Testis (tissue), 3 donors: ENCODE data around the gene GZMH. TPM values are rescaled to one million over a fixed set of nuclear protein-coding genes. Genes with fewer than 3 reads are reported as not detected.

ENCODE experiments used
- DNase-seq: peaks from one replicate; pipeline ENCODE4 v3.0.0-alpha.2; 2019
- H3K27ac ChIP-seq, 2 donors: fragments of 200-600 bp; sonication (generic); one replicate each; pipeline ENCODE4 v1.5.1; 2019
- H3K27me3 ChIP-seq: fragments of 200-600 bp; sonication (generic); one replicate; pipeline ENCODE4 v1.5.1; 2019
- H3K36me3 ChIP-seq: fragments of 200-600 bp; sonication (generic); one replicate; pipeline ENCODE4 v1.5.1; 2017; ENCODE audit warnings: low read depth; ENCODE audit errors: missing control alignments
- H3K4me1 ChIP-seq: fragments of 200-600 bp; sonication (generic); one replicate; pipeline ENCODE4 v1.5.1; 2019
- H3K4me3 ChIP-seq, 2 donors: fragments of 200-600 bp; sonication (generic); one replicate each; pipeline ENCODE4 v1.5.1; 2017 to 2019
- H3K9me3 ChIP-seq: fragments of 200-600 bp; sonication (generic); one replicate; pipeline ENCODE4 v1.5.1; 2017
- POLR2A ChIP-seq: fragments of 450-650 bp; IDR thresholded peaks from one replicate; pipeline ENCODE4 v1.6.1; 2017; ENCODE audit warnings: antibody characterized with exemption, mild to moderate bottlenecking, moderate library complexity
- WGBS, 2 donors: methylation state at CpG; one replicate each; pipeline ENCODE4 v1.1.5; 2018; 5-methylcytosine and 5-hydroxymethylcytosine counted together
- intact Hi-C: fragments of 100-400 bp; cut with DNase I; formaldehyde crosslinking; loops from one replicate; pipeline ENCODE4 v1.15.1; 2023; ENCODE audit warnings: low total_unique reads
- polyA plus RNA-seq: library from polyadenylated mRNA; stranded (reverse); fragments of 350-450 nt; fragmentation: Illumina TruSeq; extraction: RNeasy Lipid Tissue Mini Kit (QIAGEN cat#74804); gene quantifications from one replicate; pipeline ENCODE4 v1.2.3, GENCODE V29; 2014; ENCODE audit warnings: low read depth, low replicate concordance; ENCODE audit not compliant: insufficient read depth
- total RNA-seq, 2 donors: library from RNA; depleted of rRNA; stranded (reverse); fragments of >200 nt; gene quantifications; one replicate each; pipeline ENCODE4 v1.2.3, GENCODE V29; 2016
- TF ChIP-seq, protein P1 (sequence below), 3 experiments: fragments of 450-650 bp in 2 of 3; fragments of 200-600 bp in 1 of 3; sonication (generic) in 1 of 3; IDR thresholded peaks; one replicate each; pipeline ENCODE4 v1.5.1; 2016 to 2019; ENCODE audit warnings: antibody characterized with exemption in 3 of 3, mild to moderate bottlenecking in 2 of 3, moderate library complexity in 1 of 3

Gene GZMH
- total and polyA plus RNA-seq, 3 donors from 2014 or later: 1.3 to 4.0 TPM; not detected in 1

DNA sequence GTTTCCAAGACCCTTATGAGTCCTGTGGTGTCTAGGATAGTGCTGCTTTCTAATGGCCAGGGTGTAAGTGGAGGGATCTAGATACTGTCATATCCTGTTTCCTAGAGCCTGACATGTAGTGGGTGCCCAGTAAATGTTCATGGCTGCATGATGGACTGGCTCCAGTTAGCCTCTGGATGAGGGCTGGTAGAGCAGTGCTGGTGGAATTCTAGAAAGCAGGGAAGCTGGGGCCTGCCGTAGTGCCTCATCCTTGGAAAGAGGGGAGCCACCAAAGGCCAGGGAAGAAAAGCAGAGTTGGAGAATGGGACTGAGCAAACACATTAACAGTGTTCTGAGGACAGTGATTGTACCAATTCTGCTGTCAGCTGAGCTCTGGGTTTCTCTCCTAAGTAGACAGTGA, 23.9 kb upstream of the GZMH start:
- WGBS, 2 donors: 88 to 92% methylated on average over 1 of the region's 1 CpG
- Histone ChIP-seq H3K36me3 (no peaks in the 10 kb centered on the region), H3K27me3 (no peaks in the 10 kb centered on the region), H3K27ac (no peak overlapping the region), H3K4me1 (no peaks in the 10 kb centered on the region), H3K4me3 (no peak overlapping the region), H3K9me3 (no peaks in the 10 kb centered on the region)
- no peak for DNase-seq
- TF ChIP-seq, protein P1, sequence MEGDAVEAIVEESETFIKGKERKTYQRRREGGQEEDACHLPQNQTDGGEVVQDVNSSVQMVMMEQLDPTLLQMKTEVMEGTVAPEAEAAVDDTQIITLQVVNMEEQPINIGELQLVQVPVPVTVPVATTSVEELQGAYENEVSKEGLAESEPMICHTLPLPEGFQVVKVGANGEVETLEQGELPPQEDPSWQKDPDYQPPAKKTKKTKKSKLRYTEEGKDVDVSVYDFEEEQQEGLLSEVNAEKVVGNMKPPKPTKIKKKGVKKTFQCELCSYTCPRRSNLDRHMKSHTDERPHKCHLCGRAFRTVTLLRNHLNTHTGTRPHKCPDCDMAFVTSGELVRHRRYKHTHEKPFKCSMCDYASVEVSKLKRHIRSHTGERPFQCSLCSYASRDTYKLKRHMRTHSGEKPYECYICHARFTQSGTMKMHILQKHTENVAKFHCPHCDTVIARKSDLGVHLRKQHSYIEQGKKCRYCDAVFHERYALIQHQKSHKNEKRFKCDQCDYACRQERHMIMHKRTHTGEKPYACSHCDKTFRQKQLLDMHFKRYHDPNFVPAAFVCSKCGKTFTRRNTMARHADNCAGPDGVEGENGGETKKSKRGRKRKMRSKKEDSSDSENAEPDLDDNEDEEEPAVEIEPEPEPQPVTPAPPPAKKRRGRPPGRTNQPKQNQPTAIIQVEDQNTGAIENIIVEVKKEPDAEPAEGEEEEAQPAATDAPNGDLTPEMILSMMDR (IDR thresholded peaks at IDR 0.05): no peak
- no peak for TF ChIP-seq POLR2A
- intact Hi-C loops: no loop called here

DNA sequence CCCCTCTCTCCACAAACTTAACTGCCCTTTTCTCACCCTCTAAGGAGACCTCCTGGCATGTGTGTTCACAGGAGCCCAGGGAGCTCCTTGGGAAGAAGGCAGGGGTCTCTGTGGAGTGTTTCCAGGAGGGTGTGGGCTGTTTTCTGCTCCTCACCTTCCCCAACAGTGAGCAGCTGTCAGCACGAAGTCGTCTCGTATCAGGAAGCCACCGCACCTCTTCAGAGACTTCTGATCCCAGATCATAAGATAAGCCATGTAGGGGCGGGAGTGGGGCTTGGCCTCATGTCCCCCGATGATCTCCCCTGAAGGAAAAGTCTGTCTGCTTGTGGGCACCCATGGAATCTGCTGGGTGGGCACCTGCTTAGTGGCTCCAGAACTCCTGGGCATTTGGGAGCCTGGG, 23.3 kb upstream of the GZMH start:
- no peaks in the 10 kb centered on the region for H3K36me3 ChIP-seq
- no peak overlapping the region for H3K4me3 ChIP-seq
- no peak for TF ChIP-seq POLR2A
- no peaks in the 10 kb centered on the region for H3K4me1 ChIP-seq
- DNase-seq: no peak
- intact Hi-C loops: no loop called here
- 67% methylated on average over 6 of the region's 6 CpGs; no CpG with 5 or more reads in 1 of the 2 donors for WGBS, 2 donors
- no peaks in the 10 kb centered on the region for H3K9me3 ChIP-seq
- no peaks in the 10 kb centered on the region for H3K27me3 ChIP-seq
- H3K27ac ChIP-seq: no peak overlapping the region

DNA sequence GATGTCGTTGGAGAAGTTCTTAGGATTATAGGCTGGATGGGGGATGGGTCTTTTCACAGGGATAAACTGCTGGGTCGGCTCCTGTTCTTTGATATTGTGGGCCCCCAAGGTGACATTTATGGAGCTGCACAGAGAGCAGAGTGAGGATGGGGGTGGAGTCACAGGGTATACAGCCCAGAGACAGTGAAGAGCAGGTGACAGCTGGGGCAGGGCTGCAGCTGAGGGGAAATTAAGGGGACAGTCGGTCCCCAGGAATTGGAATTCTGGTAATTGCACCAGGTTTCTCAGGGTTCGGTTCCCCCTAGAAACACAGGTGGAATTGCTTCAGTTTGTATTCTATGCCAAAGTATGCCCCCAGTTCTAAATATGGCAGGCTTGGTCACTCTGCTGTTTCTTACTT, 22.9 kb upstream of the GZMH start:
- Histone ChIP-seq H3K36me3 (no peaks in the 10 kb centered on the region), H3K27me3 (no peaks in the 10 kb centered on the region), H3K9me3 (no peaks in the 10 kb centered on the region), H3K4me3 (no peak overlapping the region), H3K27ac (no peak overlapping the region), H3K4me1 (no peaks in the 10 kb centered on the region)
- WGBS, 2 donors: 69 to 70% methylated on average over 4 of the region's 4 CpGs
- TF ChIP-seq, protein P1 (IDR thresholded peaks at IDR 0.05): no peak
- no peak for TF ChIP-seq POLR2A
- intact Hi-C loops: no loop called here
- DNase-seq: no peak

- DNase-seq: no peak
- Histone ChIP-seq H3K4me3 (no peak overlapping the region), H3K36me3 (no peaks in the 10 kb centered on the region), H3K9me3 (no peaks in the 10 kb centered on the region), H3K4me1 (no peaks in the 10 kb centered on the region), H3K27ac (no peak overlapping the region), H3K27me3 (no peaks in the 10 kb centered on the region)
- 88% methylated on average over 11 of the region's 11 CpGs for WGBS, 2 donors
- no peak for TF ChIP-seq POLR2A
- TF ChIP-seq, protein P1 (IDR thresholded peaks at IDR 0.05): no peak
- intact Hi-C loops: no loop called here
These were observed 22.4 kb upstream of the GZMH start for GRCh38 chr14:24631749-24632335.

GRCh38 chr14:24630872-24631477, 21.5 kb upstream of the GZMH start:
- WGBS, 2 donors: 90 to 91% methylated on average over 6 to 10 of the region's 10 CpGs
- no peak for DNase-seq
- H3K27me3 ChIP-seq: no peaks in the 10 kb centered on the region
- H3K36me3 ChIP-seq: no peaks in the 10 kb centered on the region
- H3K9me3 ChIP-seq: no peaks in the 10 kb centered on the region
- no peak overlapping the region for H3K4me3 ChIP-seq
- H3K4me1 ChIP-seq: no peaks in the 10 kb centered on the region
- TF ChIP-seq POLR2A: no peak
- TF ChIP-seq, protein P1 (IDR thresholded peaks at IDR 0.05): no peak
- no peak overlapping the region for H3K27ac ChIP-seq
- intact Hi-C loops: no loop called here
